Endothelial cell of umbilical vein (primary cell): ENCODE data around the gene LAMB1.

Experiments used
- CTCF ChIP-seq, 2 donors: IDR thresholded peaks; 1 replicate in 1 of 2; 2 replicates in 1 of 2; pipeline ENCODE4 v1.5.1; 2011; ENCODE audit warnings: low read length in 2 of 2, mild to moderate bottlenecking in 2 of 2, moderate library complexity in 2 of 2, control low read depth in 1 of 2, inconsistent platforms in 1 of 2, low read depth in 1 of 2; ENCODE audit not compliant: insufficient read depth in 1 of 2; ENCODE audit errors: extremely low read depth in 1 of 2
- EZH2 ChIP-seq: IDR thresholded peaks from 2 replicates; pipeline ENCODE4 v1.6.1; 2012; ENCODE audit warnings: borderline replicate concordance, low read depth, mild to moderate bottlenecking, moderate library complexity, low read length, inconsistent platforms; ENCODE audit not compliant: severe bottlenecking
- GATA2 ChIP-seq: IDR thresholded peaks from 2 replicates; pipeline ENCODE4 v1.7.0; 2011; ENCODE audit warnings: low read depth, mild to moderate bottlenecking, moderate library complexity, mixed read lengths, low read length; ENCODE audit not compliant: insufficient read length, insufficient read depth
- JUN ChIP-seq: IDR thresholded peaks from 2 replicates; pipeline ENCODE4 v1.6.1; 2011; ENCODE audit warnings: borderline replicate concordance, low read depth; ENCODE audit not compliant: insufficient read length, insufficient read depth
- MYC ChIP-seq: IDR thresholded peaks from one replicate; pipeline ENCODE4 v1.6.1; 2011; ENCODE audit warnings: mild to moderate bottlenecking, low read depth, low read length
- POLR2A ChIP-seq: IDR thresholded peaks from 2 replicates; pipeline ENCODE4 v1.6.1; 2012; ENCODE audit warnings: low read depth, mild to moderate bottlenecking, control low read depth, low read length
- POLR2AphosphoS5 ChIP-seq: IDR thresholded peaks from 2 replicates; pipeline ENCODE4 v1.6.1; 2012; ENCODE audit warnings: low read depth, mild to moderate bottlenecking, control low read depth, low read length, moderate library complexity; ENCODE audit not compliant: insufficient read depth
- TF ChIP-seq, protein P1 (sequence below): IDR thresholded peaks from 2 replicates; pipeline ENCODE4 v1.6.1; 2011; ENCODE audit not compliant: insufficient read depth, insufficient read length

DNA sequence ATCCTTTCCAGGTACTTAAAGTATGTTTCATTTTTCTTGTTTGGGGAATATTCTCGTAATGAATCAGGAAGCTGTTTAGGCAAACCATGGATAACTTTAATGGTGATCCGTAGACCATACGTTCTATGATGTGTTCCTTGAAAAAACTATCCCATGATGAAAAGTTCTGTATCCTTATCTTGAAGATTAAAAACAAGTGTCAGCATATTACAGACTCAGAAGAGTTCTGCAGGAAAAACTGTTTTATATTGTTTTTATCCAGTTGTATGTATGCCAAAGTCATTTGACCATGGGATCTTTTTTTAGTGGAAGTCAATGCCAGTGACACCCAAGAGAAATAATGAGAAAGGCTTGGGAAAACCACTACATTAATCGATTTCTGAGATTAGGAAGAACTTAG, 59.9 kb downstream of the LAMB1 start:
- TF ChIP-seq CTCF (IDR thresholded peaks at IDR 0.05; ENCODE audit: extremely low read depth in 1 of 2, insufficient read depth in 1 of 2, low read depth in 1 of 2, low read length in 2 of 2) (no peak), POLR2AphosphoS5 (no peak), POLR2A (no peak), EZH2 (no peak), JUN (no peak), MYC (no peak), GATA2 (no peak)
- TF ChIP-seq, protein P1, sequence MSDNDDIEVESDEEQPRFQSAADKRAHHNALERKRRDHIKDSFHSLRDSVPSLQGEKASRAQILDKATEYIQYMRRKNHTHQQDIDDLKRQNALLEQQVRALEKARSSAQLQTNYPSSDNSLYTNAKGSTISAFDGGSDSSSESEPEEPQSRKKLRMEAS = no peak
